HCT116 (cell line): ENCODE data around the gene HCN4. TPM values are rescaled to one million over a fixed set of nuclear protein-coding genes. Genes with fewer than 3 reads are reported as not detected.

ENCODE experiments used
- ATAC-seq: fragments of 200-7000 bp; cut with Tn5 transposase; 2 replicates; pipeline ENCODE4 v1.9.1; 2020; ENCODE audit warnings: mild to moderate bottlenecking, moderate library complexity
- BruUV-seq: library from RNA; stranded (reverse); fragments of 400-500 nt; replicated peaks from 2 replicates; lab custom pipeline; 2021; lab: Mats Ljungman, UMichigan
- CTCF ChIA-PET: fragments of 300-600 bp; sonication (Branson Sonifier 250); formaldehyde crosslinking; loops from one replicate; lab custom pipeline; 2021; ENCODE audit warnings: antibody characterized with exemption; lab: Charles Lee
- POLR2A ChIA-PET: fragments of 300-600, 350-600 bp; sonication (Branson Sonifier 250); formaldehyde crosslinking; loops from one replicate; lab custom pipeline; 2021; ENCODE audit warnings: antibody characterized with exemption; lab: Charles Lee
- RAD21 ChIA-PET, 2 experiments: fragments of 300-600 bp; sonication (Branson Sonifier 250); formaldehyde crosslinking; loops; one replicate each; lab custom pipeline; 2023; ENCODE audit warnings: low total read pairs in 2 of 2; ENCODE audit not compliant: uncharacterized antibody in 2 of 2, unreplicated experiment in 2 of 2, low non-redundant PET in 1 of 2; lab: Charles Lee
- DNase-seq: peaks from one replicate; pipeline ENCODE4 v3.0.0-alpha.2; 2010; ENCODE audit warnings: low read depth, low spot score
- H2AFZ ChIP-seq: fragments of 200-600 bp; shearing (Covaris generic), sonication (generic); 2 replicates; pipeline ENCODE4 v1.6.1; 2017; ENCODE audit warnings: low read depth, mixed run types, mixed read lengths, antibody characterized with exemption, low read length; ENCODE audit not compliant: poor library complexity, severe bottlenecking
- H3K27ac ChIP-seq: 2 replicates; pipeline ENCODE4 v1.5.1; 2012; ENCODE audit warnings: low read depth, low read length
- H3K27me3 ChIP-seq: fragments of 200-600 bp; sonication (generic); 2 replicates; pipeline ENCODE4 v1.6.1; 2016; ENCODE audit warnings: mixed run types, low read length, mixed read lengths; ENCODE audit not compliant: insufficient read depth
- H3K36me3 ChIP-seq, 2 experiments: fragments of 200-500 bp in 1 of 2; fragments of 200-600 bp in 1 of 2; sonication (Bioruptor generic) in 1 of 2; sonication (generic) in 1 of 2; 2 replicates each; pipeline versions ENCODE4 v1.5.1 to v1.6.1; 2014 to 2016; ENCODE audit warnings: low read length in 2 of 2, inconsistent platforms in 1 of 2, mixed read lengths in 1 of 2, mixed run types in 1 of 2; ENCODE audit not compliant: insufficient read depth in 2 of 2, control insufficient read depth in 1 of 2
- H3K4me1 ChIP-seq, 2 experiments: fragments of 200-600 bp in 1 of 2; sonication (generic) in 1 of 2; 2 replicates each; pipeline versions ENCODE4 v1.5.1 to v1.6.1; 2012 to 2017; ENCODE audit warnings: low read length in 2 of 2, inconsistent platforms in 1 of 2, mild to moderate bottlenecking in 1 of 2, mixed read lengths in 1 of 2, mixed run types in 1 of 2, moderate library complexity in 1 of 2; ENCODE audit not compliant: insufficient read depth in 2 of 2, control insufficient read depth in 1 of 2
- H3K4me2 ChIP-seq: fragments of 200-600 bp; sonication (generic); 2 replicates; pipeline ENCODE4 v1.6.1; 2017; ENCODE audit warnings: mixed run types, low read length, mixed read lengths
- H3K4me3 ChIP-seq, 2 experiments: fragments of 200-600 bp in 1 of 2; sonication (generic) in 1 of 2; replicated peaks in 1 of 2; 2 replicates each; pipeline ENCODE4 v1.5.1; 2011 to 2016; ENCODE audit warnings: low read length in 2 of 2, control low read depth in 1 of 2, low read depth in 1 of 2, mild to moderate bottlenecking in 1 of 2, mixed read lengths in 1 of 2, mixed run types in 1 of 2
- H3K79me2 ChIP-seq: fragments of 200-600 bp; sonication (generic); 2 replicates; pipeline ENCODE4 v1.6.1; 2017; ENCODE audit warnings: mild to moderate bottlenecking, mixed run types, low read length, moderate library complexity, mixed read lengths; ENCODE audit not compliant: insufficient read depth
- H3K9ac ChIP-seq: fragments of 200-600 bp; sonication (generic); 2 replicates; pipeline ENCODE4 v1.6.1; 2016; ENCODE audit warnings: low read length, mixed read lengths
- H3K9me2 ChIP-seq: fragments of 200-600 bp; sonication (generic), shearing (Covaris generic); 2 replicates; pipeline ENCODE4 v1.6.1; 2017; ENCODE audit warnings: mixed run types, mild to moderate bottlenecking, moderate library complexity; ENCODE audit not compliant: insufficient read depth
- H3K9me3 ChIP-seq, 2 experiments: fragments of 200-500 bp in 1 of 2; fragments of 200-600 bp in 1 of 2; sonication (Bioruptor generic) in 1 of 2; sonication (generic) in 1 of 2; 2 replicates each; pipeline ENCODE4 v1.6.1; 2014 to 2017; ENCODE audit warnings: low read length in 2 of 2, mixed read lengths in 2 of 2, inconsistent platforms in 1 of 2, low read depth in 1 of 2, mild to moderate bottlenecking in 1 of 2, mixed run types in 1 of 2, moderate library complexity in 1 of 2; ENCODE audit not compliant: control insufficient read depth in 1 of 2, insufficient read depth in 1 of 2
- H4K20me1 ChIP-seq: fragments of 200-600 bp; sonication (generic), shearing (Covaris generic); 2 replicates; pipeline ENCODE4 v1.6.1; 2017; ENCODE audit warnings: mixed run types, mild to moderate bottlenecking, moderate library complexity; ENCODE audit not compliant: insufficient read depth
- CEBPB ChIP-seq: IDR thresholded peaks from 2 replicates; pipeline ENCODE4 v1.6.1; 2012; ENCODE audit warnings: low read depth
- ELF1 ChIP-seq: IDR thresholded peaks from 2 replicates; pipeline ENCODE4 v1.6.1; 2012; ENCODE audit warnings: low read depth, borderline replicate concordance
- EZH2 ChIP-seq: fragments of 200-600 bp; sonication (generic); IDR thresholded peaks from 2 replicates; pipeline ENCODE4 v1.6.1; 2017; ENCODE audit warnings: antibody characterized with exemption, mixed run types
- MAX ChIP-seq: IDR thresholded peaks from 2 replicates; pipeline ENCODE4 v1.6.1; 2012
- POLR2AphosphoS5 ChIP-seq: IDR thresholded peaks from 2 replicates; pipeline ENCODE4 v1.6.1; 2011; ENCODE audit warnings: mild to moderate bottlenecking, low read depth, low read length, moderate library complexity
- RAD21 ChIP-seq: IDR thresholded peaks from 2 replicates; pipeline ENCODE4 v1.6.1; 2012; ENCODE audit warnings: low read depth, mild to moderate bottlenecking
- SIN3A ChIP-seq: IDR thresholded peaks from 2 replicates; pipeline ENCODE4 v1.6.1; 2012; ENCODE audit warnings: low read depth
- SRF ChIP-seq: IDR thresholded peaks from 2 replicates; pipeline ENCODE4 v1.6.1; 2012; ENCODE audit warnings: low read depth
- TCF7L2 ChIP-seq: IDR thresholded peaks from 2 replicates; pipeline ENCODE4 v1.7.0; 2011; ENCODE audit warnings: borderline replicate concordance, inconsistent platforms; ENCODE audit not compliant: insufficient read depth, insufficient read length; ENCODE audit errors: extremely low read depth
- YY1 ChIP-seq: IDR thresholded peaks from 2 replicates; pipeline ENCODE4 v1.6.1; 2011; ENCODE audit warnings: low read length, low read depth, moderate library complexity, mild to moderate bottlenecking; ENCODE audit not compliant: insufficient replicate concordance; ENCODE audit errors: extremely low read depth
- ZNF274 ChIP-seq: fragments of 200-500 bp; sonication (Bioruptor generic); IDR thresholded peaks from 2 replicates; pipeline ENCODE4 v1.6.1; 2014; ENCODE audit warnings: mild to moderate bottlenecking, low read depth, low read length, inconsistent platforms
- intact Hi-C: fragments of 100-400 bp; cut with micrococcal nuclease; formaldehyde crosslinking; loops from 2 replicates; pipeline ENCODE4 v1.10.0; 2022
- total RNA-seq: library from RNA; stranded (reverse); gene quantifications from one replicate; pipeline ENCODE4 v1.2.1, GENCODE V29; 2021; ENCODE audit not compliant: unreplicated experiment
- TF ChIP-seq, protein P1 (sequence below), 3 experiments: fragments of 200-600 bp in 1 of 3; sonication (generic) in 1 of 3; IDR thresholded peaks in 2 of 3; conservative IDR thresholded peaks in 1 of 3; 2 replicates each; pipeline ENCODE4 v1.5.1; 2012 to 2017; ENCODE audit warnings: low read depth in 2 of 3, low read length in 2 of 3, antibody characterized with exemption in 1 of 3, borderline replicate concordance in 1 of 3, control low read depth in 1 of 3, mild to moderate bottlenecking in 1 of 3, mixed read lengths in 1 of 3, mixed run types in 1 of 3, moderate library complexity in 1 of 3; ENCODE audit not compliant: insufficient read depth in 1 of 3
- TF ChIP-seq, protein P2 (sequence below): IDR thresholded peaks from 2 replicates; pipeline ENCODE4 v1.6.1; 2012
- TF ChIP-seq, protein P3 (sequence below): IDR thresholded peaks from 2 replicates; pipeline ENCODE4 v1.6.1; 2012; ENCODE audit warnings: low read depth

The HCN4 gene
- total RNA-seq, 1 experiment from 2014 or later, result 1.7 TPM

DNA sequence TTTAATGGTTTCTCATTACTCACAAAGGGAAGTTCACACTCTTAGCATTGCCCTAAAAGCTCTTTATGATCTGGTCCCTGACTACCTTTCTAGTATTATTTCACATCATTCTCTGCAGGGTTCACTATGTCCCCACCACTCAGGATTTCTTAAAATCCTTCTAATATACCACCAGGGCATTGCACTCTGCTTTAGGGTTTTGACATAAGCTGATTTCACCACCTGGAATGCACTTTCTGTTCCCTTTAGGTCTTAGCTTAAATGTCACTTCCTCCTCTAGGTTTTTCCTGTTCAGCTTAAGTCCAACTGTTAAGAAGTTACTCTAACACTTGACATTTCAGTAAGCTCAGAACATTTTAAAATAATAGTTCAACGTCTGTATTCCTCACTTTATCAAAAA is 81.7 kb downstream of the HCN4 start:
- CTCF ChIA-PET, result no interaction called here
- no TSS peak for BruUV-seq
- TF ChIP-seq TCF7L2, result no peak
- TF ChIP-seq, protein P1, sequence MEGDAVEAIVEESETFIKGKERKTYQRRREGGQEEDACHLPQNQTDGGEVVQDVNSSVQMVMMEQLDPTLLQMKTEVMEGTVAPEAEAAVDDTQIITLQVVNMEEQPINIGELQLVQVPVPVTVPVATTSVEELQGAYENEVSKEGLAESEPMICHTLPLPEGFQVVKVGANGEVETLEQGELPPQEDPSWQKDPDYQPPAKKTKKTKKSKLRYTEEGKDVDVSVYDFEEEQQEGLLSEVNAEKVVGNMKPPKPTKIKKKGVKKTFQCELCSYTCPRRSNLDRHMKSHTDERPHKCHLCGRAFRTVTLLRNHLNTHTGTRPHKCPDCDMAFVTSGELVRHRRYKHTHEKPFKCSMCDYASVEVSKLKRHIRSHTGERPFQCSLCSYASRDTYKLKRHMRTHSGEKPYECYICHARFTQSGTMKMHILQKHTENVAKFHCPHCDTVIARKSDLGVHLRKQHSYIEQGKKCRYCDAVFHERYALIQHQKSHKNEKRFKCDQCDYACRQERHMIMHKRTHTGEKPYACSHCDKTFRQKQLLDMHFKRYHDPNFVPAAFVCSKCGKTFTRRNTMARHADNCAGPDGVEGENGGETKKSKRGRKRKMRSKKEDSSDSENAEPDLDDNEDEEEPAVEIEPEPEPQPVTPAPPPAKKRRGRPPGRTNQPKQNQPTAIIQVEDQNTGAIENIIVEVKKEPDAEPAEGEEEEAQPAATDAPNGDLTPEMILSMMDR (IDR thresholded peaks at IDR 0.05 in 2 of 3, conservative IDR thresholded peaks at IDR 0.05 in 1 of 3; ENCODE audit: borderline replicate concordance in 1 of 3, insufficient read depth in 1 of 3, low read depth in 2 of 3, low read length in 2 of 3), result no peak

GRCh38 chr15:73286311-73286710 is 82.4 kb downstream of the HCN4 start:
- H3K9me3 ChIP-seq, result no peaks in the 10 kb centered on the region
- H3K36me3 ChIP-seq, result peaks cover 0 to 3% of the 10 kb centered on the region in 2 experiments; a peak in 2 of 4 replicates
- no peaks in the 10 kb centered on the region for H3K27me3 ChIP-seq
- intact Hi-C loops, result no loop called here
- no peak overlapping the region for H3K9ac ChIP-seq
- no peak for TF ChIP-seq TCF7L2
- no peak for TF ChIP-seq YY1
- no peak for TF ChIP-seq RAD21
- TF ChIP-seq, protein P2, sequence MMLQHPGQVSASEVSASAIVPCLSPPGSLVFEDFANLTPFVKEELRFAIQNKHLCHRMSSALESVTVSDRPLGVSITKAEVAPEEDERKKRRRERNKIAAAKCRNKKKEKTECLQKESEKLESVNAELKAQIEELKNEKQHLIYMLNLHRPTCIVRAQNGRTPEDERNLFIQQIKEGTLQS, result no peak
- TF ChIP-seq MAX, result no peak
- TF ChIP-seq, protein P3, sequence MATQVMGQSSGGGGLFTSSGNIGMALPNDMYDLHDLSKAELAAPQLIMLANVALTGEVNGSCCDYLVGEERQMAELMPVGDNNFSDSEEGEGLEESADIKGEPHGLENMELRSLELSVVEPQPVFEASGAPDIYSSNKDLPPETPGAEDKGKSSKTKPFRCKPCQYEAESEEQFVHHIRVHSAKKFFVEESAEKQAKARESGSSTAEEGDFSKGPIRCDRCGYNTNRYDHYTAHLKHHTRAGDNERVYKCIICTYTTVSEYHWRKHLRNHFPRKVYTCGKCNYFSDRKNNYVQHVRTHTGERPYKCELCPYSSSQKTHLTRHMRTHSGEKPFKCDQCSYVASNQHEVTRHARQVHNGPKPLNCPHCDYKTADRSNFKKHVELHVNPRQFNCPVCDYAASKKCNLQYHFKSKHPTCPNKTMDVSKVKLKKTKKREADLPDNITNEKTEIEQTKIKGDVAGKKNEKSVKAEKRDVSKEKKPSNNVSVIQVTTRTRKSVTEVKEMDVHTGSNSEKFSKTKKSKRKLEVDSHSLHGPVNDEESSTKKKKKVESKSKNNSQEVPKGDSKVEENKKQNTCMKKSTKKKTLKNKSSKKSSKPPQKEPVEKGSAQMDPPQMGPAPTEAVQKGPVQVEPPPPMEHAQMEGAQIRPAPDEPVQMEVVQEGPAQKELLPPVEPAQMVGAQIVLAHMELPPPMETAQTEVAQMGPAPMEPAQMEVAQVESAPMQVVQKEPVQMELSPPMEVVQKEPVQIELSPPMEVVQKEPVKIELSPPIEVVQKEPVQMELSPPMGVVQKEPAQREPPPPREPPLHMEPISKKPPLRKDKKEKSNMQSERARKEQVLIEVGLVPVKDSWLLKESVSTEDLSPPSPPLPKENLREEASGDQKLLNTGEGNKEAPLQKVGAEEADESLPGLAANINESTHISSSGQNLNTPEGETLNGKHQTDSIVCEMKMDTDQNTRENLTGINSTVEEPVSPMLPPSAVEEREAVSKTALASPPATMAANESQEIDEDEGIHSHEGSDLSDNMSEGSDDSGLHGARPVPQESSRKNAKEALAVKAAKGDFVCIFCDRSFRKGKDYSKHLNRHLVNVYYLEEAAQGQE, result no peak
- TF ChIP-seq SIN3A, result no peak
- no peak for TF ChIP-seq POLR2AphosphoS5
- TF ChIP-seq ELF1, result no peak
- no peak for TF ChIP-seq CEBPB
- no peak for TF ChIP-seq SRF
- no peak for TF ChIP-seq EZH2
- no peak for TF ChIP-seq ZNF274
- RAD21 ChIA-PET, result no interaction called here
- ATAC-seq (no peak), DNase-seq (no peak)
- no TSS peak for BruUV-seq
- no peaks in the 10 kb centered on the region for H3K4me1 ChIP-seq
- H3K4me2 ChIP-seq, result no peak overlapping the region
- H3K27ac ChIP-seq, result no peak overlapping the region
- POLR2A ChIA-PET, result no interaction called here
- no peaks in the 10 kb centered on the region for H3K9me2 ChIP-seq
- H3K4me3 ChIP-seq, result no peak overlapping the region
- no peaks in the 10 kb centered on the region for H4K20me1 ChIP-seq
- CTCF ChIA-PET, result no interaction called here
- no peak overlapping the region for H2AFZ ChIP-seq
- no peaks in the 10 kb centered on the region for H3K79me2 ChIP-seq

More for the DNA sequence above, 81.7 kb downstream of the HCN4 start:
- ATAC-seq (no peak), DNase-seq (no peak)
- Histone ChIP-seq H3K9me2 (no peaks in the 10 kb centered on the region), H2AFZ (no peak overlapping the region), H3K9me3 (no peaks in the 10 kb centered on the region), H3K4me3 (no peak overlapping the region), H3K4me1 (no peaks in the 10 kb centered on the region), H4K20me1 (no peaks in the 10 kb centered on the region), H3K36me3 (peaks cover 0 to 3% of the 10 kb centered on the region in 2 experiments; a peak in 2 of 4 replicates), H3K9ac (no peak overlapping the region), H3K27ac (no peak overlapping the region), H3K79me2 (no peaks in the 10 kb centered on the region), H3K4me2 (no peak overlapping the region), H3K27me3 (no peaks in the 10 kb centered on the region)
- ChIA-PET RAD21 (no interaction called here), POLR2A (no interaction called here)
- intact Hi-C loops, result no loop called here
